GM19351 (cell line): Measurements from ENCODE around the gene CD34.
"Not testable (repeated sequence)": the region's sequence is repeated elsewhere in the genome, so short reads cannot be mapped to it uniquely, and the experiment has no call there.

Experiments
- ATAC-seq: cut with Tn5 transposase; IDR thresholded peaks from one replicate; pipeline ENCODE4 v1.9.1; 2021; ENCODE audit warnings: mild to moderate bottlenecking, moderate library complexity; ENCODE audit not compliant: unreplicated experiment

The CD34 gene

DNA sequence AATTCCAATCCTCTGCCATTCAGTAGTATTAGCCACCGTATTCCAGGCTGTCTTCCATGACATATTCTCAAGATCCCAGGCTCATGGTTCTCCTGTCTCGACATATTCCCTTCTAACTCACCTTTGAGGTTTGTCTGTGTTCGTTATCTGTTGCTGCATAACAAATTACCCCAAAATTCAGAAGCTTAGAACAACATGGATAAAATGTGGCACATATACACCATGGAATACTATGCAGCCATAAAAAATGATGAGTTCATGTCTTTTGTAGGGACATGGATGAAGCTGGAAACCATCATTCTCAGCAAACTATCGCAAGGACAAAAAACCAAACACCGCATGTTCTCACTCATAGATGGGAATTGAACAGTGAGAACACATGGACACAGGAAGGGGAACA lies 33.0 kb downstream of the CD34 start:
- not testable (repeated sequence) for ATAC-seq

DNA sequence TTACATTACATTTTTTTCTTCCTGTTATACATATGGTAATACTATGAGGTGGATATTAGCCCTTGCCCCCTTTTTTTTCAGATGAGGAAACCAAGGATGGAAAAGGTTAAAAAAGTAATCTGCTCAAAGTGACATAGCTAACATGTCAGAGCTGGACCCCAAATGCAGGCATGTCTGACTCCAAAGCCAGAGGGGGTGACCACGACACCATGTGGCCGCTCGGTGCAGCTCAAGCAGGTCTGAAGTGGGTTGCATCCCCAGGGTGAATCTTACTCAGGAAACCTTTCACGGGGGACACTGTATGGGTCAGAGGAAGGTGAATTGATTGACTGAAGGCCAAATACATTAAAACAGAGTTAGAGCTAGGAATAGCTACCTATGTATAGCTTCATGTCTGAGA lies 34.8 kb downstream of the CD34 start:
- no peak for ATAC-seq

DNA sequence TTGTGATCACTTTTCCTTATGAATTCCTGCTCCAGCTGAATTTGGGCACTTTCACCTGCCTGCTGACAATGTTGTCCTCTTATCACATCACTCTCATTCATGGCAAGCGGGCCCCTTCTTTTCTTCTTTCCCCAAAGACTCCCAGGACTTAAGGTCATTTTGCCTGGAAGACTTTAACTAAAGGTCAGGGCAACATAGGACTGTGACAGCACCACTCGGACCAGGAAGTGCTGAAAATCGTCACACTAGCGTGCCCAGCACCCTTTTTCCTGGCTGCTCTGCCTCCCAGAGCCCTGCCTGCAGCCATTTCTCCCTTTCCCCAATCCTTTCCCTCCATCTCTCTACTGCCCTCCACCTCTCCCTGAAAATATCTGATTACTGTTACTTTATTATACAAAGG lies 35.4 kb downstream of the CD34 start:
- ATAC-seq: no peak

DNA sequence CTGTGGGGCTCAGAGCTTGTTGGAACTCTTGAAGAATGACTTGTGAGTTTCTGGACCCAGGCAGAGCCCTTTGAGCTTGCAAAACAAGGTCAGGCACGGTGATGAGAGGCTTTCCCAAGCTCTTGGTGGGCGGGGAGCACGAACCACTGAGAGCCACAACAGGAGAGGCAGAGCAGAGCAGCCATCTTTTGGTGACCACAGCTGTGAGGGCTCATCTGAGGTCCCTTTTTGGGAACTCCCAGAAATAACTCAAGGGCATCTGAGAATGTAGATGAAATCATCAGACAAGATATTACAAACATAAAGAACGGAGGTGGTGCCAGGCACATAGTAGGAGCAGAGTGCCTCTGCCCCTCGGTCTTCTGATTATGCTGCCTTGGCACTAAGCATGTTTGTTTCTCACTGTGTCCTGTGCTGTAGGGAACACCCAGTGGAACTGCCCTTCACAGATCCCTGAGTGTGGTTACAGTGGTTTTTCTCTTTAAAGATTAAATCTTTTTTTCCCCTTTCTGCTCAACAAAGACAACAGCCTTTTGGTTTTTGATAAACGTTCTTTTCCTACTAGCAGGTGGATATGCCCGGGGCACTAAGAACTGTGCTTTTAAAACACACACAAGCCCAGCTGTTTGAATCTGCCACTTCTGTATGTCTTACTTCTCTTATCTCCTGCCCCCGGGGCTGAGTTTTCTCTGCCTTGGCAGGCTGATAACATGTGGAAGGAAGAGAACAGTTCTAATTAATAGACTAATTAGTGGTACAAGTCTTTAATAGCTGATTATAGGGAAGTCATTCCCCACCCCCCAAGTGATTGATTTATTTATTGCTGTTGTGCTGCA lies 37.7 kb downstream of the CD34 start:
- ATAC-seq: no peak

DNA sequence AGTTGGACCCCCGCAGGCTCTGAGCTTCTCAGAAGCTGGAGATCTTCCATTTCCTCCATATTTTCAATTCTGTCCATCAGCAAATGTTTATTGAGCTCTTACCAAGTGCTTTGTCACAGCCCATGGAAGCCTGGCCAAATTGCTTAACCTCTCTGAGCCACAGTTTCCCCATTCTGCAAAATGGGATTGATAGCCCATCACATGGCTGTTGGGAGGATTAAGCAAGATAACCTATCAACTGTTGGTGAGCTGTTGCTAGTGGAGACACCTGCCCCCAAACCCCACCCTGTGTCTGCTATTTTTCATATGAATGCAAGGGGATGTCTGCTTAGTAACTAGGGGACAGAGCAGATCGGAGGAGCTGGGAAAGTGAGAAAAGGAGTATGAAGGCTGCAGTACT lies 38.3 kb downstream of the CD34 start:
- no peak for ATAC-seq

DNA sequence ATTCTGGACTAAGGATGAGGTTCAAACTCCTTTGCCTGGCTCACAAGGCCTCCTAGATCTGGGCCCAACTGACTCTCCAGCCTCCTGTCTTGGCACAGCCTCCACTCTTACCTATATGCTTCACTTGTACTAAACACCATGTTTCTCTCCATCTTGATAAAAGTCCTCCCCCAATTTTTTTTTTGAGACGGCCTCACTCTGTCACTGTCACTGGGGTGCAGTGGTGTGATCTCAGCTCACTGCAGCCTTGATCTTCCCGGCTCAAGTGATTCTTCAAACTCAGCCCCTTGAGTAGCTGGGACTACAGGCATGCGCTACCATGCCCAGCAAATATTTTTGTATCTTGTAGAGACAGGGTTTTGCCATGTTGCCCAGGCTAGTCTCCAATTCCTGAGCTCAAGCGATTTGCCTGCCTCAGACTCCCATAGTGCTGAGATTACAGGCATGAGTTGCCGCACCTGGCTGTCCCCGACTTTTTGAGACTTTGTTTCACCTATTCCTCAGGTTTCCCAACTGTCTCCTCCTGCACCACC lies 39.7 kb downstream of the CD34 start:
- no peak for ATAC-seq

DNA sequence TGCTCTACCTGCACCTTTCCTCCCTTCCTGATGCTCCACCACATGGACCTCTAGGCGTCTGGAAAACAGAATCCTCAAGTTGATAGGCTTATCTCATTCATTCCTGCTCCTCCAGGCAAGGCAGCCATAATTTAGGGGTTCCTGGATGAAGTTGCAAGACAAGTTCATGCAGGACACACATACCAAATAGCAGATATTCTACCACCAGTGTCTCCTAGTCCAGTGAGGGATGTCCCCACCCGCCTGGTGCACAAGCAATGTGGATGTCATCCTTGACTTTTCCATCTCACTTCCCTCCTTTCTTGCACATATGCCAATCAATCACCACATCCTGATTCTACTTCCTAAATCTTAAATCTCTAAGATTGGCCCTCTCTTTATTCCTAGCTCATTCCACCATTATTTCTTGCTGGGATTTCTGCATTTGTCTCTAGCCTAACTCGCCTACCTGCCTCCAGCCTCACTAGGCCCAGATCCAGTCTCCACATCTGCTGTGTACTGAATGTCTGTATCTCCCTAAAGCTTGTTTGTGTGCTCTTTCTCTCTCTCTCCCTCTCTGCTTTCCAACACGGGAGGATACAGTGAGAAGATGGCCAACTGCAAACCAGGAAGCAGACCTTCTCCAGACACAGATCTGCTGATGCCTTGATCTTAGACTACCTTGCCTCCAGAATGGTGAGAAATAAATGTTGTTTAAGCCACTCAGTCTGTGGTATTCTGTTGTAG lies 40.5 kb downstream of the CD34 start:
- no peak for ATAC-seq

DNA sequence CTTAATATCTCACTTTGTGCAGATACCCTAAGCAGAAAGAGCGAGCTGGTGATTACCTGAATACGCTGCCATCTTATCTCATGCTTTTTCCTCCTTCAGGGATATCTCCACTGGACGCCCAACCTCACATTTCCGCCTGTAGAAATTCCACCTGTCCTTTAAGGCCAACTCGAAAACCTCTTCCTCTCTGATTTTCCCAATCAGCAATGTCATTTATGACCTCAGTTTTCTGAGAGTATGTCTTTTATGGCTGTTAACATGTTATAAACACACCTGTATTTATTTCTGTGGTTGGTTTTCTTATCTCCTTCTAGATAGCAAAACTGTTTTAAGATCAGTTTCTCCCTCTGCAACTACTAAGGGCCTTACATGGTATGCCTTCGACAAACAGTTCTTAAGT lies 41.1 kb downstream of the CD34 start:
- no peak for ATAC-seq

DNA sequence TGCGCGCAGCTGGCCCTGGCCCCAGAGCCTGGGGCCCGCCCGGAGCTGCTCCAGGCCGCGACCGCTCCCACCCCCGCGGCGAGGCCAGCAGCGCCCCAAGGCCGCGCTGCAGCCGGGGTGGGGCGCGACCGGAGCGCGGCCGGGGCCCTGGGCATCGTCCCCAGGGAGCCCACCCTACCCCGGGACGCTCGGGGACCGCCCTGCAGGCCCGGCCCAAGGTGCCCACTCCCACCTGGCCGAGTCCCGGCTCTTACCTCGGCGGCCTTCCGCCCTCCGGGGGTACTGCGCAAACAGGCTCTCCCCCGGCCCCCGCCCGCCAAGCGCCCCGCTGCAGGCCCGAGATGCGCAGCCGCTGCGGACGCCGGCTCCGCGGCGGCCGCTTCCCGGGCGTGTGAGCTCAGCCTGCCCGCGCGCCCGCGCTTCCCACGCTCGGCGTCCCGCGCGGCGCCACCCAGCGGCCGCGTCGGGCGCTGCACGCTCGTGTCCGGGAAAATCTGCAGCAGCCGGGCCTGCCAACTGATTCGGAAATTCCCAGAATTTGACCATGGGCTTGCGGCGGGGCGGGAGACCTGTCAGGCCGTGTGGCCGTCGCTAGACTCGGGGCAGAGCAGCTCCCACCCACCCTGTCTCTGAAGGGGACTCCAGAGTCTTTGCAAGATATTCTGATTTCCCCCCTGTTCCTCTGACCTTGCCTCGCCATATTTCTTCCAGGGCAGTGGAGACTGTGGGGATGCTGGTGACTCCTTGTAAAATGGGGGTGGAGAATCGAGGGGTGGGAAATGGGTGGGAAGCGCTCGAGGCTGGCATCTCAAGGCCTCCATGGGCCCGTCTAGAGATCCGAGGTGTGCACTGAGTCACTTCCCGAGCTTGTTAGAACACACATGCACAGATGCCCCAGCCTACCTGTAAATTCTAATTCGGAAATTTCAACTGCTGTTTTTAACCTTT lies 41.9 kb downstream of the CD34 start:
- ATAC-seq: peak; percentile 52

DNA sequence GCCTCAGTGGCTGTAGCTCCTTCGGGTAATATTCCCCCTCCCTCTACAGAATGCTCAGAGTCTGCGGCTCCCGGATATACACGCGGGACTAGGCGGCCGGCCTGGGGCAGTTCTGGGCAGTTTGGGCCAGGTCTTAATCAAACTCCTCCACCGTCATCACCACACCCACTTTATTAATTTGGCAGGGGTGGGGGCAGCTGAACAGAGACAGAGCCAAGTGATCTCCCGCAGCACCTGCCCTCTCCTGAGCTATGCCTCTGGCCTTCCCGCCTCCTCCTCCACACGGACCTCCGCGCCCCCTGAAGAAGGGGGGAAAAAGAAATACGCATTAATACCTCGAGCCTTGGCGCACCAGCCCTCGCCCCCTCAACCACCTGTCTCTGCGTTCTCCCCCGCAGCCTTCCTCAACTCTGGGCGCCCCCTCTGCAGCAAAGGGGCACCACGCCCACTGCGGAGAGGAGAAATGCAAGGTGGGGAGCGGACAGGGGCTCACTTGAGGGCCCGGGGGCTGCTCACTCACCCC lies 42.6 kb downstream of the CD34 start:
- peak; percentile 19 for ATAC-seq

DNA sequence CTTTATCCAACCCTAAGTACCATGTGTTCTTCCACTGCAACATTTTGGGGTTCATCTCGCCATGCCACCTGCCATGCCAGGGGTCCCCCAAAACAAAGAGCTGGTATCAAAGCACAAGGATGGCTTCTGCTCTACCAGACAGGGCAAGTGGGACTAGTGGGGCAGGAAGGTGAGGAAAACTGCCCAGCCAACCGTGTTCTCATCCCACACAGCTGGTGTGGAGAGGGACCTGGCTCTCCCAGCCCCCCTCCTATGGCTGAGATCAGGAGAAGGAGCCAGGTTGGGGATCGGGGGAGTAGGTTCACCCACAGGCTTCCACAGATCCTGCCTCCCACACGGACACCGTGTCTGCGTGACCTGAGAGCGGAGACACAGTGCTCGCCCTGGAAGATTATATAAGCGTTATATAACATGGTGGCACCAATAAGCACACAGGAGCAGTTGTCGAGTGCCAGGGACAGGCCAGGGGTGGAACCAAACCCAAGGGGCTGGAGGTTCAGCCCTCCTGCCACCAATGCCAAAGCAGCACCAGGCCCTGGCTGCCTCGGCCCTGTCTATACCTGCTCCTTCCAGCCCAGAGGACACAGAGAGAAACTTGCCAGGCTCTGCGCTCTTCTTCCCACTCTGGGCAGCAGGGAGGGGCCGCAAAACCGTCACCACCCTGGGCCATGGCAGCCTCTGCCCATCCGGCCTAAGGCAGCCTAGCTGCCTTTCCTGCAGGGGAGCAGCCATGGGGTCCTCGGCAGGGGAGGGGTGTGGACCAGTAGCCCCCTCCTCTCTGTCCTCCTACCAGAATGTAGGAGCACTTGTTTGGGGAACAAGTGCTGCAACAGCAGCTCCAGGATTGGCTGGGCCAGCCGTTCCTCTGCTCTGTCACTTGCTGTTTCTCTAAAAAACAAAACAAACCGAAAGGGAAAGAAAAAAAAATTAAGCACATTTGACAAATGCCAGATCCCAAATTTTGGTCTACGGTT lies 43.5 kb downstream of the CD34 start:
- ATAC-seq: no peak

DNA sequence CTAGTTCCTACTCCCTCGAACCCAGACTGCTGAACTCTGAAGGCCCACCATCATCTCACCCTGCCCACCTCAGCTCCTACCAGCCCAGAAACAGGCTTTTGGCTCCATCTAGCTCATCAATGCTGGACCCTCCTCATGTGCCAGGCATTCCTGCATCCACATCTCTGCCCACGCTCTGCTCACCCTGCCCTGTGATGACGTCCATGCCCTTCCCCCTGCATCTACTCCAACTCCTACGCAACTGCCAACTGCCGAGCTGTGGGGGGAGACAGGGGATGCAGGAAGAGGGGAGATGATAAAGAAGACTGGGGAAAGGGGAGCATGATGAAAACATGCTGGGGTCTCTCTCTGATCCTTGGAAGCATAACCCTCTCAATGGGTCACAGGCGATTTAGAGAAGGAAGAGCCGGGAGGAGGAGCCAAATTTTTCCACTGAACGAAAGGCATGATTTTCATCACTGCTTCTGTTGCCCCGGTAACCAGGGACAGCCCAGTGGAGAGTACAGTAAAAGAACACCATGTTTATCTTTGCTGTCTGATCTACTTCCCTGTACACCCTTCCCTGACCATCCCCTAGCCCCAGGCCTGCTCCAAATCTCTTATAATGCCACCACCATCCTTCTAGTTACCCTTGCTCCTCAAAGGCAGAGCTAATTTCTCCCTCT lies 44.3 kb downstream of the CD34 start:
- ATAC-seq: no peak

DNA sequence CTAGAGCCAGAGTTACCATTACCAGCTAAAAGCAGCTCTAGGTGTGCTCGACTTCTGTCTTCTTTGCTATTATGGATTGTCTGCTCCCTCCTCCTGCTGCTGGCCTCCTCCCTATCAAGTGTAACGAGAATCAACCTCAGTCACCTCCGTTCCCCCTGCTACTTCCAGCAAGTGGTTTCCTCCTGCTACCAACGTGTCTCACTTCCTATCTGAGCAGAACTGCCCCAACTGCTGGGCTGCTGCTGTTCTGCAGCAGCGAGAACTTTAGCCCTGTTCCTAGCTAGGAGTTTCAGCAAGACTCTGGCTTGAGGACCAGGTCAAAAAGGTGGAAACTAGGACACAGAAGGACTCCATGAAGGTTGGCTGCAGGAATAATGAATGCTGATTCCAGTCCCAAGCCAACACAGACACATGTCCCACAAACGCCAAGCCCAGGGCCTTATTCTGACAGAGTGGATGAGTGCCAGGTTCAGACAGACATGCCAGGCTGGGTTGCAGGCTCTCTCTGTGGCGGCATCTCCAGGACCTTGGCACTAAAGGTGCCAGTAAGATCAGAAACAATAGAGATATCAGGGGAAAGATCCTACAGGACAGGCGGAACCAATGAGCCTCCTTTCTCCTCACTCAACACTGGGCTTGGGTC lies 46.9 kb downstream of the CD34 start:
- peak; percentile 58 for ATAC-seq

DNA sequence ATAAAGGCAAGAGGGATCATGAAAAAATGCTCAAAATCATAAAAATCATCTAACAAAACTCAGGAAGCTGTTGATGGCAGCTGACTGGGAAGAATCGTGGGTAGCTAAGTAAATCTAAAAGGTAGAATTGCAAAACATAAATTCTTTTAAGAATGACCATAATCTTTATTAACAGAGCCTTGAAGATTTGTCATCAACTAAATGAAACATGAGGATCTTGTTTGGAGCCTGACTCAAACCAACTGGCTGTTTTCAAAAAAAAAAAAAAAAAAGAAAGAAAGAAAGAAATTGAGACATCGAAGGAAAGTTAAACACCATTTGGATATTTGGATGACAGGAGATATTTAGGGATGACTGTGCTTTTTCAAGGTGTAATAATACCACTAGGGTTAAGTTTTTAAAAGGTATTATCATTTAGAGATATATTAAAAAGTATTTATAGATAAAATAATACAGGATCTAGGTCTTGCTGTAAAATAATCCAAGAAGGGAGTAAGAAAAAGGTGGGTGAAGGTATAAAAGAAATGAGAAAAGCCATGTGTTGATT lies 48.6 kb downstream of the CD34 start:
- no peak for ATAC-seq

DNA sequence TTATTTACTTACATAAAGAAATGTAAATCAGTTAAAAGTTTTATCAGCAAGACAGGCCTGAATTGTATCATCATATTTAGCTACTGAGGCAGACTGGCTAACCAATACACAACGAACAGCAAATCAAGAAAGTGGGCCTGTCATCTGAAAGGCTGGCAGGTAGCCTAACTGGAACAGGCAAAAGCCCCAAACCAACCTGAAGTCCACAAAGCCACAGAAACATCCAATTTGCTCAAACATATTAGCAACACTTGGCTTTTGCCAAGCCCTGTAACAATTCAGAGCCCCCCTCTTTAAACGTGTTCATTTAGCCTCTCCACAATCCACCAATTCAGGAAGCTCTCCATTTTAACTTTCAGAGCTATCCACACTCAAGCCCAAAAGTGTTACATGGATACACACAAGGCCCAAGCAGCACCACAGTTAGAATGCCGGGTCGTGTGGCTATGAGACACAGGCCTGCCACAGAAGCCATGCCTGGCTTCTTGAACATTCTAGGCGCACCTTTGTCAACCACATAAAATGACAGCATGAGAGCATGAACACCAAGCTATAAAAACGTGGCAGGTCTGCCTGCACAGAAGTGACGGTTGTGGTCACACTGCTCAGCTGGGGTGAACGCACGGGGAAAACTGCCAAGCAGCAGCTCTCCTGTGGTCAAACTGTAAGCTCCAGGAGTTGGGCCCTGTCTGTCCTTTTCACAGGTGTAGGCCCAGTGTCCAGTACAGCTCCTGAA lies 49.3 kb downstream of the CD34 start:
- ATAC-seq: no peak

DNA sequence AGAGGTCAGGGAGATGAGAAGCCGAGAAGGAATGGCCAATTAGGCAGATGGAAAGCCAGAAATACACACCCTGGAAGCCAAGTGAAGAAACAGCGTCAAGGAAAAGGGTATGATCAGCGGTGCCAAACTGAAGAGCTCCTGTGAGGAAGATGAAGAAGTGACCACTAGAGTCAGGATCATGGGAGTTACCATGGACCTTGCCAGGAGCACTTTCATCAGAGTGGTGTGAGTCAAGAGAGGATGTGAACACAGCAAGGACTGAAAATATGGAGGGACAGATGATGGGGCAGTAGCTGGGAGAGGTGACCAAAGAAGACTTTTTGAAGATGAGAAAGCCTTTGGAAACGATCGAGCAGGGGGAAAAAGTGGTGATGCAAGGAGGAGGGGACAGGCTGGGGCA lies 50.4 kb downstream of the CD34 start:
- ATAC-seq: no peak

DNA sequence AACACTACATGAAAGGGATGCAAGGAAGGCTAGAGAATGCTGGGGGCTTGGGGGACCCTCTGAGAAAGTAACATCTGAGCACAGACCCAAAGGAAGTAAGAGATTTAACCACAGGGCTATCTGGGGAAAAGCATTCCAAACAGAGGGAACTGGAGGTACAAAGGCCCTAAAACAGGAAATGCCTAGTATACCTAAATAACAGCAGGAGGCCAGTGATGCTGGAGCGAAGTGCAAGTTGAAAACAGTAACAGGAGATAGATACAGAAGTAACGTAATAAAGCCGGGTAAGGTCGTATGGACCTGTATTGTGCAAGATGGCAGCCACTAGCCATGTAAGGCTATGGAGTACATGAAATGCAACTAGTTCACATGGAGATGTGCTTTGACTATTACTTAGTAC lies 52.1 kb downstream of the CD34 start:
- no peak for ATAC-seq

DNA sequence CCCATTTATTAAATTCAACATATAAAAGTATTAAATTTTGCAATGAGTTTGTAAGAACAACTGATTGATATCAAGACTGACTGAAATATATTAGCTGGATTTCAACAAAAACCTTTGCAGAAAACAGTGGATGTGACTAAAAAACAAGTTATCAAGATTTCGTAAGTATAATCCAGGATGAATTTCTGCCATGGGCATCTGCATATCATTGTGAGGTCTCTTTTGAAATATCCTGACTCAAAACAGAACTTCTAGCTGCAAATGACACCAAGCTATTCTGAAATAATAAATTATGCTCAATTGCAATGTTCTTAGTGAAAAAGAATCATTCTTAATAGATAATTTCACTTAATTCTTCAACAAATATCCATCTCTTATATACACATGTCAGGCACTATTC lies 52.6 kb downstream of the CD34 start:
- ATAC-seq: no peak
